Measurements from ENCODE around the gene NFIA.

NFIA gene

GRCh38 chr1:61480273-61480935 lies 398.0 kb downstream of the NFIA start:
- Histone ChIP-seq H3K27ac (ENCODE audit: low read depth, low read length, severe bottlenecking) (no peak overlapping the region), H3K4me3 (ENCODE audit: extremely low read depth, insufficient read depth, low read length, poor library complexity, severe bottlenecking) (no peak overlapping the region)
- 68 to 76% methylated on average over 3 of the region's 4 CpGs for WGBS, 2 experiments (ENCODE audit: insufficient coverage in 2 of 2)

GRCh38 chr1:61481315-61481715 lies 399.0 kb downstream of the NFIA start:
- no peaks in the 10 kb centered on the region for H3K36me3 ChIP-seq (ENCODE audit: control insufficient read depth, insufficient read depth, low read length)
- 67 to 85% methylated on average over 1 to 2 of the region's 3 CpGs for WGBS, 2 experiments (ENCODE audit: insufficient coverage in 2 of 2)
- H3K4me1 ChIP-seq (ENCODE audit: control insufficient read depth, insufficient read depth, low read length, poor library complexity, severe bottlenecking): no peaks in the 10 kb centered on the region
- no peaks in the 10 kb centered on the region for H3K9me3 ChIP-seq (ENCODE audit: control insufficient read depth, low read length)
- no peak overlapping the region for H3K27ac ChIP-seq (ENCODE audit: low read depth, low read length, severe bottlenecking)
- H3K4me3 ChIP-seq (ENCODE audit: extremely low read depth, insufficient read depth, low read length, poor library complexity, severe bottlenecking): no peak overlapping the region

More at GRCh38 chr1:61480273-61480935, 398.0 kb downstream of the NFIA start:
- Histone ChIP-seq H3K36me3 (ENCODE audit: control insufficient read depth, insufficient read depth, low read length) (no peaks in the 10 kb centered on the region), H3K9me3 (ENCODE audit: control insufficient read depth, low read length) (no peaks in the 10 kb centered on the region), H3K4me1 (ENCODE audit: control insufficient read depth, insufficient read depth, low read length, poor library complexity, severe bottlenecking) (no peaks in the 10 kb centered on the region)

- Histone ChIP-seq H3K27ac (ENCODE audit: low read depth, low read length, severe bottlenecking) (no peak overlapping the region), H3K4me3 (ENCODE audit: extremely low read depth, insufficient read depth, low read length, poor library complexity, severe bottlenecking) (no peak overlapping the region), H3K4me1 (ENCODE audit: control insufficient read depth, insufficient read depth, low read length, poor library complexity, severe bottlenecking) (no peaks in the 10 kb centered on the region), H3K36me3 (ENCODE audit: control insufficient read depth, insufficient read depth, low read length) (no peaks in the 10 kb centered on the region), H3K9me3 (ENCODE audit: control insufficient read depth, low read length) (no peaks in the 10 kb centered on the region)
- WGBS, 2 experiments (ENCODE audit: insufficient coverage in 2 of 2): 44 to 62% methylated on average over 4 to 6 of the region's 7 CpGs
Measured at GRCh38 chr1:61482170-61482734, 399.9 kb downstream of the NFIA start.

- no peaks in the 10 kb centered on the region for H3K9me3 ChIP-seq (ENCODE audit: control insufficient read depth, low read length)
- H3K27ac ChIP-seq (ENCODE audit: low read depth, low read length, severe bottlenecking): no peak overlapping the region
- H3K4me3 ChIP-seq (ENCODE audit: extremely low read depth, insufficient read depth, low read length, poor library complexity, severe bottlenecking): no peak overlapping the region
- H3K36me3 ChIP-seq (ENCODE audit: control insufficient read depth, insufficient read depth, low read length): no peaks in the 10 kb centered on the region
- H3K4me1 ChIP-seq (ENCODE audit: control insufficient read depth, insufficient read depth, low read length, poor library complexity, severe bottlenecking): no peaks in the 10 kb centered on the region
- WGBS, 2 experiments (ENCODE audit: insufficient coverage in 2 of 2): 86 to 88% methylated on average over 3 of the region's 4 CpGs
Measured at GRCh38 chr1:61486783-61487536, 404.6 kb downstream of the NFIA start.

- H3K27ac ChIP-seq (ENCODE audit: low read depth, low read length, severe bottlenecking): no peak overlapping the region
- no peak overlapping the region for H3K4me3 ChIP-seq (ENCODE audit: extremely low read depth, insufficient read depth, low read length, poor library complexity, severe bottlenecking)
- H3K36me3 ChIP-seq (ENCODE audit: control insufficient read depth, insufficient read depth, low read length): no peaks in the 10 kb centered on the region
- H3K4me1 ChIP-seq (ENCODE audit: control insufficient read depth, insufficient read depth, low read length, poor library complexity, severe bottlenecking): no peaks in the 10 kb centered on the region
- no peaks in the 10 kb centered on the region for H3K9me3 ChIP-seq (ENCODE audit: control insufficient read depth, low read length)
- WGBS, 2 experiments (ENCODE audit: insufficient coverage in 2 of 2): 46 to 68% methylated on average over 2 to 4 of the region's 6 CpGs
Measured at GRCh38 chr1:61487801-61488200, 405.4 kb downstream of the NFIA start.

- Histone ChIP-seq H3K36me3 (ENCODE audit: control insufficient read depth, insufficient read depth, low read length) (no peaks in the 10 kb centered on the region), H3K4me3 (ENCODE audit: extremely low read depth, insufficient read depth, low read length, poor library complexity, severe bottlenecking) (no peak overlapping the region), H3K9me3 (ENCODE audit: control insufficient read depth, low read length) (no peaks in the 10 kb centered on the region), H3K27ac (ENCODE audit: low read depth, low read length, severe bottlenecking) (no peak overlapping the region), H3K4me1 (ENCODE audit: control insufficient read depth, insufficient read depth, low read length, poor library complexity, severe bottlenecking) (no peaks in the 10 kb centered on the region)
- 87 to 94% methylated on average over 4 of the region's 4 CpGs for WGBS, 2 experiments (ENCODE audit: insufficient coverage in 2 of 2)
Measured at GRCh38 chr1:61490924-61491323, 408.6 kb downstream of the NFIA start.

- 90% methylated on average over 2 to 4 of the region's 4 CpGs for WGBS, 2 experiments (ENCODE audit: insufficient coverage in 2 of 2)
- no peaks in the 10 kb centered on the region for H3K36me3 ChIP-seq (ENCODE audit: control insufficient read depth, insufficient read depth, low read length)
- no peaks in the 10 kb centered on the region for H3K9me3 ChIP-seq (ENCODE audit: control insufficient read depth, low read length)
- H3K4me1 ChIP-seq (ENCODE audit: control insufficient read depth, insufficient read depth, low read length, poor library complexity, severe bottlenecking): no peaks in the 10 kb centered on the region
- no peak overlapping the region for H3K27ac ChIP-seq (ENCODE audit: low read depth, low read length, severe bottlenecking)
- no peak overlapping the region for H3K4me3 ChIP-seq (ENCODE audit: extremely low read depth, insufficient read depth, low read length, poor library complexity, severe bottlenecking)
Measured at GRCh38 chr1:61491497-61491896, 409.1 kb downstream of the NFIA start.

GRCh38 chr1:61494000-61494399 lies 411.6 kb downstream of the NFIA start:
- Histone ChIP-seq H3K4me3 (ENCODE audit: extremely low read depth, insufficient read depth, low read length, poor library complexity, severe bottlenecking) (no peak overlapping the region), H3K4me1 (ENCODE audit: control insufficient read depth, insufficient read depth, low read length, poor library complexity, severe bottlenecking) (no peaks in the 10 kb centered on the region), H3K9me3 (ENCODE audit: control insufficient read depth, low read length) (no peaks in the 10 kb centered on the region), H3K27ac (ENCODE audit: low read depth, low read length, severe bottlenecking) (no peak overlapping the region), H3K36me3 (ENCODE audit: control insufficient read depth, insufficient read depth, low read length) (no peaks in the 10 kb centered on the region)
- WGBS, 2 experiments (ENCODE audit: insufficient coverage in 2 of 2): 91 to 100% methylated on average over 2 to 3 of the region's 3 CpGs

- WGBS, 2 experiments (ENCODE audit: insufficient coverage in 2 of 2): 100% methylated on average over 2 of the region's 4 CpGs; no CpG with 5 or more reads in 1 of the 2 experiments
- Histone ChIP-seq H3K9me3 (ENCODE audit: control insufficient read depth, low read length) (no peaks in the 10 kb centered on the region), H3K27ac (ENCODE audit: low read depth, low read length, severe bottlenecking) (no peak overlapping the region), H3K4me1 (ENCODE audit: control insufficient read depth, insufficient read depth, low read length, poor library complexity, severe bottlenecking) (no peaks in the 10 kb centered on the region), H3K36me3 (ENCODE audit: control insufficient read depth, insufficient read depth, low read length) (no peaks in the 10 kb centered on the region), H3K4me3 (ENCODE audit: extremely low read depth, insufficient read depth, low read length, poor library complexity, severe bottlenecking) (no peak overlapping the region)
Measured at GRCh38 chr1:61496501-61496900, 414.1 kb downstream of the NFIA start.

GRCh38 chr1:61497013-61497412 lies 414.7 kb downstream of the NFIA start:
- Histone ChIP-seq H3K4me3 (ENCODE audit: extremely low read depth, insufficient read depth, low read length, poor library complexity, severe bottlenecking) (no peak overlapping the region), H3K36me3 (ENCODE audit: control insufficient read depth, insufficient read depth, low read length) (no peaks in the 10 kb centered on the region), H3K27ac (ENCODE audit: low read depth, low read length, severe bottlenecking) (no peak overlapping the region), H3K9me3 (ENCODE audit: control insufficient read depth, low read length) (no peaks in the 10 kb centered on the region), H3K4me1 (ENCODE audit: control insufficient read depth, insufficient read depth, low read length, poor library complexity, severe bottlenecking) (no peaks in the 10 kb centered on the region)
- 100% methylated on average over 1 to 3 of the region's 3 CpGs for WGBS, 2 experiments (ENCODE audit: insufficient coverage in 2 of 2)

GRCh38 chr1:61498342-61498741 lies 416.0 kb downstream of the NFIA start:
- Histone ChIP-seq H3K4me3 (ENCODE audit: extremely low read depth, insufficient read depth, low read length, poor library complexity, severe bottlenecking) (no peak overlapping the region), H3K36me3 (ENCODE audit: control insufficient read depth, insufficient read depth, low read length) (no peaks in the 10 kb centered on the region), H3K27ac (ENCODE audit: low read depth, low read length, severe bottlenecking) (no peak overlapping the region), H3K9me3 (ENCODE audit: control insufficient read depth, low read length) (no peaks in the 10 kb centered on the region), H3K4me1 (ENCODE audit: control insufficient read depth, insufficient read depth, low read length, poor library complexity, severe bottlenecking) (no peaks in the 10 kb centered on the region)
- 95 to 96% methylated on average over 5 to 7 of the region's 8 CpGs for WGBS, 2 experiments (ENCODE audit: insufficient coverage in 2 of 2)

All from mesodermal cell (in vitro differentiated cells).